T47D (cell line): ENCODE data around the gene FBLN1.

Source experiments
- DNase-seq, 2 experiments: peaks; one replicate each; pipeline versions ENCODE4 v3.0.0 to v3.0.0-alpha.2; 2011 to 2012; ENCODE audit warnings: low read depth in 1 of 2, low spot score in 1 of 2
- JUND ChIP-seq: IDR thresholded peaks from 2 replicates; pipeline ENCODE4 v1.6.1; 2012; ENCODE audit warnings: low read depth
- in situ Hi-C: cut with HindIII; loops from 2 replicates; pipeline ENCODE4 v1.10.0; 2016; ENCODE audit warnings: low sequenced_read_pairs, low pct_unique_long_range_greater_than_20kb

Gene FBLN1

DNA sequence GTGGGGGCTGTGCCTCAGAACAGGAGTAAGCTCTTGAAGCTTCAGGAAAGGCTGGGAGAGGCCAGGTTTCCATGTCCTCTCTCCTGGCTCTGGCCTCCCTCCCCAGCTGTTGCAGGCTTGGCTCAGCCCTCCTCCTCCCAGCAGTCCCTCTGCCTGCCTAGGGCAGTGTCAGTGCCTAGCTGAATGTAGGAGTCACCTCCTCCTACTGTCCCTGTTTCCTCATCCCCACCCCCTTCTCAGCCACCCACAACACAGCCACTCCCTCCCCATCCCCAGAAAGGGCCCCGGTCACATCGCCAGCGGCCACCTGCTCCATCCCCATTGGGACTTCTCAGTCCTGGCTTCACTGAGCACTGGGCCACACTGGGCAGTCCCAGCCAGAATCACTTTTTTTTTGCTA, 2.9 kb upstream of the FBLN1 start:
- DNase-seq, result peak in 1 of 2 experiments; percentile 13
- in situ Hi-C loops, result no loop called here
- TF ChIP-seq JUND, result no peak

DNA sequence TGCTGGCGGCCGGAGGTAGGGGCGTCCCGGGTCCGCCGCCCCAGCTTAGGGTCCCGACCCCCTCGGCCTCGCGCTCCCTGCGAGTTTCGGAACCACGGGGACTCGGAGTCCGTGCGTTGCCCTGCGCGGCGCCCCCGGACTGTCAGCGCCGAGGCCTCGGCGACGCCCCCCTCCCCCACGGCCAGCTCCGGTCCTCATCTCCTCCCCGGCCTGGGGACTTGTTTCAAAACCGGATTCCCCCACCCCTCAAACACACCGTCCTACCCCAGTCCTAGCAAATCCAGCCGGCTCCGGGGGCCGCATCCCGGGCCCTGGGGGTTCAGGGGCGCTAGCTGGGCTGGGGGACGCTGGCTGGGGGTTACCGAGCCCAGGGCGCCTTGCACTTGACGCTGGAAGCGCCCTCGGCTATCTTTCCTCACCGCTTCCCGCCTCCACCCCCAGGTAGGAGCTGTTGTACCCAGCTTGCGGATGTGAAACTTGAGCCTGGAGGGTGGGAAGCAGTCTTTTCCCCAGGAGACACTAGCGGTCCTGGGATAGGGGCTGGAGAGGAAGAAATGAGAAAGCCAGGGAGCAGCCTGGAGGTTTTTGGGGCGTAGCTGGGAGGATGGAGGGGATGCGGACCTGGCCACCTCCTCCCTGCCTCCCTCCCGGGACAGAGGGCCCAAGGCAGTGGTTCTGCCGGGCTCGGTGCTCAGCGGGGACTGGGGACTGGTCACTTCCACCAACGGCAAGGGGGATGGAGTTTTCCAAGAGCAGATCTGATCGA, 550 bp downstream of the FBLN1 start:
- in situ Hi-C loops, result no loop called here

GRCh38 chr22:45503816-45504372, 1.2 kb downstream of the FBLN1 start:
- DNase-seq, result no peak
- in situ Hi-C loops, result no loop called here

More for the DNA sequence above, 550 bp downstream of the FBLN1 start:
- DNase-seq, result no peak
- TF ChIP-seq JUND, result no peak

GRCh38 chr22:45504373-45505341, 2.0 kb downstream of the FBLN1 start:
- no peak for DNase-seq

More at GRCh38 chr22:45503816-45504372, 1.2 kb downstream of the FBLN1 start:
- no peak for TF ChIP-seq JUND

DNA sequence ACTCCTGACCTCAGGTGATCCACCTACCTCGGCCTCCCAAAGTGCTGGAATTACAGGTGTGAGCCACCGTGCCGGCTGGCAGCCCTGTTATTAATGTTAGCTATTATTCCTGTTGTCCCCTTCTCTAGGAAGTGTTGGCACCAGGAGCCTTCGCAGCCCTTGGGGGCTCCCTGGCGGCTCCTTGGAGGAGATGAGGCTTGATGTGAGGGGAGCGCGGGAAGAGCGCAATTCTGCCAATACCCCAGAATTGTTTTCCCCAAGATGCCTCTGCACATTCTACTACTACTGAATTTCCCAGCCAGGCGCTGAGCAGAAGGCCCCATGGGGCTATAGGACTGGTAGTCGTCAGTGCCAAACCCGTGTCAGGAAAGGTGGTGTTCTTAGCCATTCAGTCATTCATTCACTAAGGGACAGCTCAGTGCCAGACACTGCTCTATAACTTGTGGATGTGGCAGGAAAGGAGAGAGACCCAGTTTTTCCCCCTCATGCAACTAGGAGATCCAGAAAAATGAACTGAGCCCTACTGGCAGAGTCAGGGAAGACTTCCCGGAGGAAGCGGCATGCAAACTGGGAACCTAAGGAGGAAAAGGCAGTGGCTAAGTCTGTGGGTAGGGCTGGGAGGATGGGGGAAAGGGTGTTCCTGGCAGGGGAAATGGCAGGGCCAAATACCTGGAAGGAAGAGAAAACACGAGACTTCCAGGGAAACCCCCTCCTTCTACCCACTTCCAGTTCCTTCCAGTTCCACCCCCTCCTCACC, 3.5 kb downstream of the FBLN1 start:
- in situ Hi-C loops, result no loop called here
- no peak for DNase-seq
- no peak for TF ChIP-seq JUND

More at GRCh38 chr22:45504373-45505341, 2.0 kb downstream of the FBLN1 start:
- in situ Hi-C loops, result no loop called here
- TF ChIP-seq JUND, result no peak

DNA sequence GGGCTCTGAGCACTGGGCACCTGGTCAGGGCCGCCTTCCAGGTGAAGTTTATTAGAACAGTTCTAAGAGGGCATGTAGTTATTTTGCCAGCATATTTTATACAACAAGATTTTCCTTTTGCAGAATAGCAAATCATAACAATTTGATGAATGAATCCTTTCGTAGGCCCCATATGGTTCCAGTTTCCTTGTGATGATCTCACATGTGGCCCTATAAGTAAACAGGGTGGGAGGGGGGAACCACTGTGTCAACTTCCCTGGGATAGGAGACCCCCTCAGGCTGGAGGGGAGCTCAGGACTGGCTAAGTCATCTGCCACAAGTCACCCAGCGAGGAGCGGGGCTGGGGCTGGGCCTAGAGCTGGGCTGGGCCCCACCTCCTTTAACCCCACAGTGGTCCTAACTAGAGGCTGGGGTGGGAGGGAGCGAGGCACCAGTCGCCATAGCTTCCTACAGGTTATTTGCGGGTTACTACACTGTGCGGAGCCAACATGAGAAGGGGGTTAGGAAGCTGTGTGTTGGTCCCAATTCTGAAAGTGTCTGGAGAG, 4.2 kb downstream of the FBLN1 start:
- DNase-seq, result no peak
- TF ChIP-seq JUND, result no peak
- in situ Hi-C loops, result no loop called here

GRCh38 chr22:45507798-45508197, 5.1 kb downstream of the FBLN1 start:
- in situ Hi-C loops, result no loop called here
- no peak for TF ChIP-seq JUND
- no peak for DNase-seq

DNA sequence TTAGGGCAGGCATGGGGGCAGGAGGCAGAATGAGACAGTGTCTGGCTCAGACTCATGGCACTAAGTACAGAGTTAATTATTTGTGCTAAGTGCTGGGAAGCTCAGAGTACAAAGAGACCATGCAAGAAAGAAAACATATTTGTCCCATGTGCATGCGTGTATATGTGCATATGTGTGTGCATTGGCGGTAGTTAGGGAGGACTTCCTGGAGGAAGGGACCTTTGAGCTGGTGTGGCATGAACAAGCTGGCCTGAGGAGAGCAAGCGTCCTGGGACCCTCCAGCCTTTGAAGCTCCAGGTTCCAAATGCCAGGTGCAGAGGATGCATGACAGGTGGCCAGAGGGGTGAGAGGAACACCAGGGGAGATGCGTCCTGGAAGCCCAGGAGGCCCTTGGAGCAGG, 6.1 kb downstream of the FBLN1 start:
- in situ Hi-C loops, result no loop called here
- no peak for TF ChIP-seq JUND
- DNase-seq, result no peak

DNA sequence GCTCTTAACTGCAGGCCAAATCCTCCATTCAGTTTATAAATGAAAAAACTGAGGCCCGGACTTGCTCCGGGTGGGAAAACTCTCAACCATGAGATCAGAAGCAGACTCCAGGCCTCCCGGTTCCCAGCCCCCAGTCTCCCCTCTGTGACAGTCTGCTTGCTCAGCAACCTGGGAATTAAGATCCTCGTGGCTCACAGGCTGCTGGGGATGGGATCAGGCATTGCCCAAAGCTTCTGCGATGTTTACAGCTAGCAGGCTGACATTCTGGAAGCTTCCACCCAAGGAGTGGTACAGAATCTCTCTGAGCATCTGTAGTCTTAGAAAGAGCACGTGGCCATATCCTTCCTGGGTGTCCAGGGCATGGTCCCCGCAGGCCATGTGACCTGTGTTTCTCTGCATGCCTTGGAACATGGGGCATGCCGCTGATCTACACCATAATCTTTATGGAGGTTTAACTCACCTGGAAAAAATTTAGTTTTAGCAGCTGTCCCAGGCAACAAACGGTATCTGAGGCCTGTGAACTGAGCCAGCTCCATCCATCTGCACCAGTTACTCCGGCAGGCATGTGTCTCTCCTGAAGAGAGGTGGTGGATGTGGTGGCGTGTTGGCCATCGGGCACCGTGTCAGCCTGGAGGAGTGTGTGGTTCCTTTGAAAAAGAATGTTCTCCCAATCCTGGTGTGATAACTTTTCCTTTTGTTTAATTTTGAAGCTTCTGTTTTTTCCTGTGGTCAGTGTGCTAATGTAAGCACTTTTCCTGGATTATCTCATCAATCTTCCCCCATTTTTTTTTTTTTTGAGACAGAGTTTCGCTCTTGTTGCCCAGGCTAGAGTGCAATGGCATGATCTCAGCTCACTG, 7.9 kb downstream of the FBLN1 start:
- in situ Hi-C loops, result no loop called here
- no peak for TF ChIP-seq JUND
- no peak for DNase-seq

GRCh38 chr22:45511847-45512261, 9.2 kb downstream of the FBLN1 start:
- no peak for DNase-seq

DNA sequence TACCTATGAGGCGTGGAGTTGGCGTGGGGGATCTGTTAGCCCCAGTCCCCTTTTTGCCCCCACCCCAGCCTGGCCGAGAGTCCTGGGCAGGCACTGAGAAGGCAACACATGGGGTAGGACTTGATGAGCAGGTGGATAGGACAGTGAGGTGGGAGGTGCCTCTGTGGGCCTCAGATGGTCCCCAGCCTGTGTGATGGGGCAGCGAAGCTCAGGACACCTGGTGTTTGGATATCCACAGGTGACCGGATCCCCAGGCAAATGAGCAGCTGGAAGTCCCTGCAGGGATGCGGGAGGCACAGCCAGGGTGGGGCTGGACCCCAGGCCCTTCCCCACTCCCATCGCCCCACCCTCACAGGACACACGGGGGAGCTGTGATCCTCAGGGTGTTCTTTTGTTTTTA, 9.7 kb downstream of the FBLN1 start:
- no peak for DNase-seq
- in situ Hi-C loops, result no loop called here
- TF ChIP-seq JUND, result no peak

More at GRCh38 chr22:45511847-45512261, 9.2 kb downstream of the FBLN1 start:
- TF ChIP-seq JUND, result no peak
- in situ Hi-C loops, result no loop called here
